Effector memory CD4-positive, alpha-beta T cell (primary cell): ENCODE results near the gene RABL2B.

Experiments
- DNase-seq, 3 donors: peaks; one replicate each; pipeline ENCODE4 v3.0.0-alpha.2; 2020
- H3K27ac ChIP-seq: 2 replicates; pipeline ENCODE4 v1.7.0; 2013; ENCODE audit warnings: mild to moderate bottlenecking, low read length, moderate library complexity; ENCODE audit not compliant: insufficient read depth, poor library complexity, severe bottlenecking
- H3K27me3 ChIP-seq: replicated peaks from 2 replicates; pipeline ENCODE4 v1.7.0; 2013; ENCODE audit warnings: mild to moderate bottlenecking, low read length; ENCODE audit not compliant: insufficient read depth, control insufficient read depth, poor library complexity, severe bottlenecking
- H3K36me3 ChIP-seq: 2 replicates; pipeline ENCODE4 v1.7.0; 2013; ENCODE audit warnings: mild to moderate bottlenecking, low read length, moderate library complexity; ENCODE audit not compliant: control insufficient read depth, insufficient read depth
- H3K4me1 ChIP-seq: 2 replicates; pipeline ENCODE4 v1.7.0; 2013; ENCODE audit warnings: low read length, mild to moderate bottlenecking; ENCODE audit not compliant: control insufficient read depth, insufficient read depth, poor library complexity, severe bottlenecking
- H3K4me3 ChIP-seq: 2 replicates; pipeline ENCODE4 v1.7.0; 2013; ENCODE audit warnings: low read length, low read depth, mild to moderate bottlenecking; ENCODE audit not compliant: insufficient read depth, poor library complexity, severe bottlenecking
- H3K9me3 ChIP-seq: 2 replicates; pipeline ENCODE4 v1.7.0; 2013; ENCODE audit warnings: mild to moderate bottlenecking, low read length, moderate library complexity; ENCODE audit not compliant: control insufficient read depth

RABL2B gene

GRCh38 chr22:50739279-50739691 lies 44.2 kb downstream of the RABL2B start:
- H3K36me3 ChIP-seq = no peaks in the 10 kb centered on the region
- no peaks in the 10 kb centered on the region for H3K27me3 ChIP-seq
- H3K4me3 ChIP-seq = no peak overlapping the region
- H3K27ac ChIP-seq = no peak overlapping the region
- no peaks in the 10 kb centered on the region for H3K9me3 ChIP-seq
- no peak for DNase-seq
- no peaks in the 10 kb centered on the region for H3K4me1 ChIP-seq

- no peaks in the 10 kb centered on the region for H3K4me1 ChIP-seq
- no peaks in the 10 kb centered on the region for H3K36me3 ChIP-seq
- no peak overlapping the region for H3K4me3 ChIP-seq
- no peaks in the 10 kb centered on the region for H3K9me3 ChIP-seq
- no peak overlapping the region for H3K27ac ChIP-seq
- H3K27me3 ChIP-seq = no peaks in the 10 kb centered on the region
- no peak for DNase-seq
These were observed 44.7 kb downstream of the RABL2B start for GRCh38 chr22:50738649-50739227.

GRCh38 chr22:50737728-50738648 lies 45.4 kb downstream of the RABL2B start, which contains the start of gene ACR:
TSS of gene ACR (plus strand) at chr22:50738204. CDS start at chr22:50738236, 32 bp downstream.
- Histone ChIP-seq H3K4me3 (no peak within 1 kb of the TSS), H3K27ac (no peak within 1 kb of the TSS), H3K4me1 (no peaks in the 10 kb centered on the region), H3K36me3 (no peaks in the 10 kb centered on the region), H3K9me3 (no peaks in the 10 kb centered on the region), H3K27me3 (no peaks in the 10 kb centered on the region)
- DNase-seq = no peak

DNA sequence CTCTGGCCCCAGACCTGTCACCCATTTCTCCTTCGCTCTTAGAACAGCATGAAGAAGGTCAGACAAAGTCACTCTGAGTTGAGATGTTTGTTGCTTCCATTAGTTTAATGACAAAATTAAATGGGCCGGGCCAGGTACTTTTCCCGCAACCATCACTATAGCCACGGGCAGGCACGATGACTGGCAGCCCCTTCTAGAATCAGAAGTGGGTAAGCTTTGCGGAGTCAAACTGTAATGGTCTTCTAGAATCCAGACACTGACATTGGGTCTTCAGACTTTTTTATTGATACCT lies 47.8 kb downstream of the RABL2B start:
- Histone ChIP-seq H3K4me1 (peaks cover 3% of the 10 kb centered on the region), H3K27me3 (no peaks in the 10 kb centered on the region), H3K9me3 (no peaks in the 10 kb centered on the region), H3K27ac (no peak overlapping the region), H3K4me3 (no peak overlapping the region), H3K36me3 (no peaks in the 10 kb centered on the region)
- DNase-seq = no peak

GRCh38 chr22:50734986-50735738 lies 48.3 kb downstream of the RABL2B start:
- Histone ChIP-seq H3K27me3 (no peaks in the 10 kb centered on the region), H3K36me3 (no peaks in the 10 kb centered on the region), H3K27ac (no peak overlapping the region), H3K9me3 (no peaks in the 10 kb centered on the region), H3K4me1 (peaks cover 3% of the 10 kb centered on the region), H3K4me3 (no peak overlapping the region)
- no peak for DNase-seq

- H3K4me1 ChIP-seq = peaks cover 3% of the 10 kb centered on the region
- H3K27me3 ChIP-seq = no peaks in the 10 kb centered on the region
- no peak for DNase-seq
- no peak overlapping the region for H3K4me3 ChIP-seq
- no peaks in the 10 kb centered on the region for H3K9me3 ChIP-seq
- no peaks in the 10 kb centered on the region for H3K36me3 ChIP-seq
- H3K27ac ChIP-seq = no peak overlapping the region
These were observed 49.1 kb downstream of the RABL2B start for GRCh38 chr22:50734343-50734771.

DNA sequence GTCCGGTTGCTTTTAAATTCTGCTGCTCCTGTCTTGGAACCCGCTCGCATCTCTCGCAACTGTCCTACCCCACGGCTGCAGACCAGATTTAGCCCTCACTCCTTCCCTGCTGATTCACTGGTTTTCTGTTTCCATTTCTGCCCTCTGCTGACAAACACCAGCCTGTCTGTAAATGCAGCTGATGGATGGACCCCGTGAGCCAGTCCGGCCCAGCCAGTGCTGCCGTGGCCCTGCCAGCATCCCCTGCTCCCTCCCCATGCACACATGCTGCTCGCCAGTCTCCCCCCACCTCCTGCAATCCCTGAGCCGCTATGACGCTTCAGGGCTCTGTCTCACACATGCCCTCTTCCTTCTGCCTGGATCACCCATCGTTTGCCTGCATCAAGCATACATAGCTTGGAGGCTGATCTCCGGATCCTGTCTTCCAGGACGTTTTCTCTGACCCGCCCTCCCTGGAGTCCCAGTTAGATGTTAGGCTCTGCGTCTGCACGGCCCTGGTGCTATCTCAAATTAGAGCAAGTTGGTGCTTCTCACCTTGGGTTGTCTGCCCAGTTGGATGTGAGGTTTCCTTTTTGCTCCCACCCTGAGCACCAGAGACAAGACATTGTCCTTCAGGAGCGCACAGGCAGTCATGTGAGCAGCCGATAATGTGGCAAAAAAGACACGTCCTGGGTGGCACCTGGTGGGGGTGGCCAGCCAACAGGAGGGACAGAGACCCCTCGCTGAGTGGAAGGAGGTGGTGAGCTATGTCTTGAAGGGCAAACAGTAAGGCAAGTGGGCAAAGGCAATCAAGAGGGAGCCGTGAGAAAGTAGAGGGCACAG lies 49.7 kb downstream of the RABL2B start:
- Histone ChIP-seq H3K27me3 (no peaks in the 10 kb centered on the region), H3K36me3 (no peaks in the 10 kb centered on the region), H3K27ac (no peak overlapping the region), H3K4me1 (peaks cover 3% of the 10 kb centered on the region), H3K9me3 (no peaks in the 10 kb centered on the region), H3K4me3 (no peak overlapping the region)
- no peak for DNase-seq

- H3K4me1 ChIP-seq = peaks cover 3% of the 10 kb centered on the region
- no peak for DNase-seq
- no peaks in the 10 kb centered on the region for H3K27me3 ChIP-seq
- H3K36me3 ChIP-seq = no peaks in the 10 kb centered on the region
- no peak overlapping the region for H3K4me3 ChIP-seq
- no peaks in the 10 kb centered on the region for H3K9me3 ChIP-seq
- H3K27ac ChIP-seq = no peak overlapping the region
These were observed 50.8 kb downstream of the RABL2B start for GRCh38 chr22:50732681-50733080.

GRCh38 chr22:50731811-50732624 lies 51.4 kb downstream of the RABL2B start:
- Histone ChIP-seq H3K27me3 (no peaks in the 10 kb centered on the region), H3K9me3 (no peaks in the 10 kb centered on the region), H3K36me3 (no peaks in the 10 kb centered on the region), H3K27ac (no peak overlapping the region), H3K4me3 (no peak overlapping the region), H3K4me1 (peaks cover 3% of the 10 kb centered on the region)
- peak; percentile 12 to 36 (median 28) for DNase-seq
